PC-3 (cell line): ENCODE results near the gene PSMA5. TPM values are rescaled to one million over a fixed set of nuclear protein-coding genes. Genes with fewer than 3 reads are reported as not detected.

Experiments
- ATAC-seq: fragments of 200-7000 bp; cut with Tn5 transposase; 2 replicates; pipeline ENCODE4 v1.9.1; 2020; ENCODE audit warnings: mild to moderate bottlenecking, moderate library complexity
- Bru-seq: library from RNA; stranded (reverse); fragments of 400-500 nt; gene quantifications from one replicate; lab custom pipeline; 2021; lab: Mats Ljungman, UMichigan
- BruChase-seq, 2 experiments: library from RNA; stranded (reverse); fragments of 400-500 nt; gene quantifications; one replicate each; lab custom pipeline; 2021; lab: Mats Ljungman, UMichigan
- BruUV-seq: library from RNA; stranded (reverse); fragments of 400-500 nt; replicated peaks from 2 replicates; lab custom pipeline; 2021; lab: Mats Ljungman, UMichigan
- CTCF ChIA-PET: fragments of 300-600 bp; sonication (Branson Sonifier 250); formaldehyde crosslinking; loops from one replicate; lab custom pipeline; 2022; ENCODE audit warnings: antibody characterized with exemption; lab: Charles Lee
- POLR2A ChIA-PET: fragments of 300-600 bp; sonication (Branson Sonifier 250); formaldehyde crosslinking; loops from one replicate; lab custom pipeline; 2022; ENCODE audit warnings: antibody characterized with exemption; ENCODE audit not compliant: unreplicated experiment; lab: Charles Lee
- DNase-seq: peaks from one replicate; pipeline ENCODE4 v3.0.0-alpha.2; 2015
- H2AFZ ChIP-seq: fragments of 300-600 bp; sonication (generic); 2 replicates; pipeline ENCODE4 v1.6.0; 2016; ENCODE audit warnings: antibody characterized with exemption, low read length
- H3F3A ChIP-seq: fragments of 300-600 bp; sonication (generic); one replicate; pipeline ENCODE4 v1.6.0; 2017; ENCODE audit warnings: antibody characterized with exemption, low read length, control low read depth, mild to moderate bottlenecking; ENCODE audit not compliant: unreplicated experiment
- H3K27ac ChIP-seq: fragments of 300-600 bp; sonication (generic); 2 replicates; pipeline ENCODE4 v1.5.1; 2016; ENCODE audit warnings: mild to moderate bottlenecking, low read length
- H3K27me3 ChIP-seq: fragments of 300-600 bp; sonication (generic); 2 replicates; pipeline ENCODE4 v1.6.1; 2016; ENCODE audit warnings: low read length, mixed read lengths
- H3K36me3 ChIP-seq: fragments of 300-600 bp; sonication (generic); 2 replicates; pipeline ENCODE4 v1.6.1; 2016; ENCODE audit warnings: low read depth, mixed run types, low read length, mixed read lengths
- H3K4me1 ChIP-seq: fragments of 300-600 bp; sonication (generic); 2 replicates; pipeline ENCODE4 v1.5.1; 2016; ENCODE audit warnings: low read length; ENCODE audit not compliant: insufficient read depth
- H3K4me2 ChIP-seq: fragments of 300-600 bp; sonication (generic); 2 replicates; pipeline ENCODE4 v1.6.0; 2016; ENCODE audit warnings: low read length
- H3K4me3 ChIP-seq: fragments of 300-600 bp; sonication (generic); 2 replicates; pipeline ENCODE4 v1.5.1; 2016; ENCODE audit warnings: mild to moderate bottlenecking, low read length, mixed read lengths
- H3K79me2 ChIP-seq: fragments of 300-600 bp; sonication (generic); 2 replicates; pipeline ENCODE4 v1.6.1; 2017; ENCODE audit warnings: low read length, mixed read lengths
- H3K9ac ChIP-seq: fragments of 300-600 bp; sonication (generic); 2 replicates; pipeline ENCODE4 v1.6.0; 2016; ENCODE audit warnings: mild to moderate bottlenecking, low read length
- H3K9me2 ChIP-seq: fragments of 300-600 bp; sonication (generic); replicated peaks from 2 replicates; pipeline ENCODE4 v1.6.1; 2016; ENCODE audit warnings: mixed run types, low read length, mixed read lengths
- H3K9me3 ChIP-seq: fragments of 300-600 bp; sonication (generic); 2 replicates; pipeline ENCODE4 v1.6.1; 2016; ENCODE audit warnings: low read length, mixed read lengths
- H4K20me1 ChIP-seq: fragments of 300-600 bp; sonication (generic); 2 replicates; pipeline ENCODE4 v1.6.1; 2016; ENCODE audit warnings: low read length, mixed read lengths
- EZH2 ChIP-seq: fragments of 300-600 bp; sonication (generic); IDR thresholded peaks from one replicate; pipeline ENCODE4 v1.6.1; 2017; ENCODE audit warnings: antibody characterized with exemption, mild to moderate bottlenecking, low read length; ENCODE audit not compliant: unreplicated experiment
- EZH2phosphoT487 ChIP-seq: fragments of 300-600 bp; sonication (generic); IDR thresholded peaks from 2 replicates; pipeline ENCODE4 v1.6.1; 2018; ENCODE audit warnings: mild to moderate bottlenecking, antibody characterized with exemption, low read length, borderline replicate concordance
- intact Hi-C: fragments of 100-400 bp; cut with micrococcal nuclease; formaldehyde crosslinking; loops from 2 replicates; pipeline ENCODE4 v1.9.0; 2023
- long read RNA-seq: library from polyadenylated mRNA; unstranded; transcript quantifications from one replicate; pipeline ENCODE4 v2.0.0, GENCODE V29; 2021; ENCODE audit not compliant: unreplicated experiment
- total RNA-seq: library from RNA; depleted of rRNA; stranded (reverse); fragments of >200 nt; gene quantifications from 2 replicates; pipeline ENCODE4 v1.2.3, GENCODE V29; 2014; rRNA removed
- TF ChIP-seq, protein P1 (sequence below): fragments of 300-600 bp; sonication (generic); conservative IDR thresholded peaks from 2 replicates; pipeline ENCODE4 v1.5.1; 2017; ENCODE audit warnings: antibody characterized with exemption, low read depth, mild to moderate bottlenecking, low read length

The PSMA5 gene
- 84.1 and 86.9 TPM in 2 replicates for total RNA-seq
- Bru-seq, nascent RNA: percentile 93 among the genes with signal in this experiment
- BruChase-seq, experiment 1, labeled RNA remaining after a 6-hour chase: percentile 93 among the genes with signal in this experiment
- percentile 94 among the genes with signal in this experiment for BruChase-seq, experiment 2, labeled RNA remaining after a 2-hour chase
- long read RNA-seq, transcript PSMA5-201 (9 exons, 3,729 nt): major isoform, 92 of 111 reads
- long read RNA-seq, partial matches to known transcripts: 4 of 111 reads
- long read RNA-seq, other reads (novel, unspliced or antisense): 15 of 111 reads

DNA sequence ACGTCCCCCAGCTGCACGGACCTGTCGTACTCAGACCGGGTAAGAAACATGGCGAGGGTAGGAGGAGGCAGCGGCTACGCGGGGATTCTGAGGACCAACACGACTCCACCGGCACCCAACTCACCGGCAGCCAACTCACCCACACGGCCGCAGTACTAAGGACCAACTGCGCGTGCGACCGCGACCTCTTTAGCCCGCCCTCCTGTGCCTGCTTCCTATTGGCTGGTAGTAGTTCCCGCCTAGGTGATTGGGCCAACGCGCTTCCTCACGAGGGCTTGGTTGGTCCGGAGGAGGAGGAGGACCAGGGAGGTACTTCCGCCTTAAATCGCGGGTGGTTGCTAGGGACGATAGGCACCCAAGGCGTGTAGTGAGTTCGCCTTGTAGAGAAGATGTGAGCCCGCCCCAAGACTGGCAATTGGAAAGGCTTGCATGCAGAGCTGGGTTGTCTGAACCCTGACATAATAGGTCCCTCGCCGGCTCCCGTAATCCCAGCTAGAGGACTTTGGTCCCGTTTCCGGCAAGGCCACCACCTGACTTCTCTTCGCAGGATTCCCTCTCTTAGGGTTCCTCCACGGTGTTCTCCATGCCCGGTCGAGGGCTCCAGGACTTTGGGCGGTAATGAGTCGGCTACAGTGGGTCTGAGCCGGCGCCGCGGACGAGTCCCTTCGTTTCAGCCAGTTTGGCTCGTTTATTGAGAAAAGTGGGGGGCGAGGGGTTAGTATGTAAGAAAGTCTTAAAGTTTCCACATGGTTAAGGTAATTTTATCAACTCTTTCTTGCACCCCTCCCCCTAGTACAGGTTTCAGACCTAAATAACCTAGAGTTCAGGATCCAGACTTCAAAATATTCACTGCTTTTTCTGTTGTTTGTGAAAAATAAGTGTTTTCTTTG is at the start of gene PSMA5:
PSMA5 (minus strand) TSS at position 168 of the 890 bp plus-strand sequence; CDS start at position 50, 118 bp downstream.
- no peaks in the 10 kb centered on the region for H3K9me2 ChIP-seq
- H3K27me3 ChIP-seq: no peaks in the 10 kb centered on the region
- ATAC-seq (peak; percentile 97), DNase-seq (peak; percentile 99)
- TF ChIP-seq EZH2 (no peak), EZH2phosphoT487 (no peak)
- TF ChIP-seq, protein P1, sequence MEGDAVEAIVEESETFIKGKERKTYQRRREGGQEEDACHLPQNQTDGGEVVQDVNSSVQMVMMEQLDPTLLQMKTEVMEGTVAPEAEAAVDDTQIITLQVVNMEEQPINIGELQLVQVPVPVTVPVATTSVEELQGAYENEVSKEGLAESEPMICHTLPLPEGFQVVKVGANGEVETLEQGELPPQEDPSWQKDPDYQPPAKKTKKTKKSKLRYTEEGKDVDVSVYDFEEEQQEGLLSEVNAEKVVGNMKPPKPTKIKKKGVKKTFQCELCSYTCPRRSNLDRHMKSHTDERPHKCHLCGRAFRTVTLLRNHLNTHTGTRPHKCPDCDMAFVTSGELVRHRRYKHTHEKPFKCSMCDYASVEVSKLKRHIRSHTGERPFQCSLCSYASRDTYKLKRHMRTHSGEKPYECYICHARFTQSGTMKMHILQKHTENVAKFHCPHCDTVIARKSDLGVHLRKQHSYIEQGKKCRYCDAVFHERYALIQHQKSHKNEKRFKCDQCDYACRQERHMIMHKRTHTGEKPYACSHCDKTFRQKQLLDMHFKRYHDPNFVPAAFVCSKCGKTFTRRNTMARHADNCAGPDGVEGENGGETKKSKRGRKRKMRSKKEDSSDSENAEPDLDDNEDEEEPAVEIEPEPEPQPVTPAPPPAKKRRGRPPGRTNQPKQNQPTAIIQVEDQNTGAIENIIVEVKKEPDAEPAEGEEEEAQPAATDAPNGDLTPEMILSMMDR: no peak
- CTCF ChIA-PET: interaction anchor here (0.7 to 0.8 kb wide), 2 partner anchors 67 to 107 kb away, joined by 3 read pairs; partner anchors contain the start of gene CYB561D1
- H3K36me3 ChIP-seq: peaks cover 8% of the 10 kb centered on the region; the same call in 1 of the 2 replicates
- peak within 1 kb of the TSS; percentile 97 for H3K4me3 ChIP-seq
- TSS peak; percentile 73 for BruUV-seq
- H3K4me1 ChIP-seq: peaks cover 23% of the 10 kb centered on the region
- H3K9ac ChIP-seq: peak within 1 kb of the TSS; percentile 93
- no peaks in the 10 kb centered on the region for H3K9me3 ChIP-seq
- H3F3A ChIP-seq: no peaks in the 10 kb centered on the region
- H4K20me1 ChIP-seq: peaks cover 27% of the 10 kb centered on the region
- peaks cover 59% of the 10 kb centered on the region for H3K79me2 ChIP-seq
- intact Hi-C loops: loop anchor here (1.0 to 5.0 kb wide), 2 partner anchors 14 to 56 kb away; partner anchors contain the start of gene ATXN7L2
- peak within 1 kb of the TSS; percentile 82 for H2AFZ ChIP-seq
- H3K4me2 ChIP-seq: peak within 1 kb of the TSS; percentile 82
- POLR2A ChIA-PET: no interaction called here
- H3K27ac ChIP-seq: peak within 1 kb of the TSS; percentile 88

DNA sequence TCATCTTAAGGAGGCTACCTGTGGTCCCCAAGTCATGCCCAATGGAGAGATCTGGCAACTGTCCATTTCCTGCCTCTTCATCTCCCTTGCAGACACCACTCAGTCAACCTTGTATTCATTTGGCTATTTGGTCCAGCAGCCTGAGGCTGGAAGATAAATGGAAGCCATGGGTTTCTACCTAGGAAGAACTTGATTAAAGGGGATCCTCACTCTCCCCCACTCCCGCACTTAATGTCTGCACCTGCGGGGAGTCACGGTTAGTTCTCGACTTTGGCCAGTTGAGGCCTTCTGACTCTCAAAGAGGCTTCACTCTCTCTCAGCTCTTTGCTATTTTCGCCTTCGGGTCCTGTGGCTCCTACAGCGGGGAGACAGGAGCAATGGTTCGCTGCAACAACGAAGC is 49.0 kb upstream of the PSMA5 start:
- ATAC-seq: no peak
- H4K20me1 ChIP-seq: no peaks in the 10 kb centered on the region
- H3K27ac ChIP-seq: no peak overlapping the region
- no peak overlapping the region for H3K9ac ChIP-seq
- CTCF ChIA-PET: no interaction called here
- no peak overlapping the region for H2AFZ ChIP-seq
- H3F3A ChIP-seq: no peaks in the 10 kb centered on the region
- H3K4me2 ChIP-seq: no peak overlapping the region
- no peaks in the 10 kb centered on the region for H3K36me3 ChIP-seq
- DNase-seq: no peak
- H3K79me2 ChIP-seq: no peaks in the 10 kb centered on the region
- no peaks in the 10 kb centered on the region for H3K9me2 ChIP-seq
- POLR2A ChIA-PET: no interaction called here
- H3K4me3 ChIP-seq: no peak overlapping the region
- TF ChIP-seq EZH2phosphoT487 (no peak), EZH2 (no peak)
- TF ChIP-seq, protein P1: no peak
- intact Hi-C loops: no loop called here
- H3K27me3 ChIP-seq: peaks cover 65% of the 10 kb centered on the region
- BruUV-seq: no TSS peak
- no peaks in the 10 kb centered on the region for H3K9me3 ChIP-seq
- no peaks in the 10 kb centered on the region for H3K4me1 ChIP-seq
